Colonic mucosa (tissue), 4 donors: ENCODE results near the gene ZDHHC18. TPM values are rescaled to one million over a fixed set of nuclear protein-coding genes. Genes with fewer than 3 reads are reported as not detected.

Experiments used
- DNase-seq: peaks from one replicate; pipeline ENCODE4 v3.0.0-alpha.2; 2020
- H3K27ac ChIP-seq: fragments of 200-600 bp; one replicate; pipeline ENCODE4 v1.8.0; 2021
- H3K27me3 ChIP-seq: fragments of 200-600 bp; one replicate; pipeline ENCODE4 v1.8.0; 2021
- H3K36me3 ChIP-seq: fragments of 200-600 bp; one replicate; pipeline ENCODE4 v1.8.0; 2021
- H3K4me1 ChIP-seq: fragments of 200-600 bp; one replicate; pipeline ENCODE4 v1.8.0; 2021; ENCODE audit warnings: mild to moderate bottlenecking
- H3K4me3 ChIP-seq: fragments of 200-600 bp; one replicate; pipeline ENCODE4 v1.8.0; 2021
- H3K9ac ChIP-seq, 2 donors: one replicate each; pipeline ENCODE4 v1.7.0; 2013; ENCODE audit warnings: control low read depth in 2 of 2, low read depth in 2 of 2, low read length in 2 of 2
- H3K9me3 ChIP-seq: fragments of 200-600 bp; one replicate; pipeline ENCODE4 v1.8.0; 2021
- intact Hi-C: fragments of 100-400 bp; cut with DNase I; formaldehyde crosslinking; loops from one replicate; pipeline ENCODE4 v1.14.1; 2022
- total RNA-seq, 2 donors: library from RNA; stranded (reverse); fragmentation: NEBNext Ultra II Directional in 1 of 2; extraction: Animal tissue kit (Norgen Biotek cat#: 25700) in 1 of 2; gene quantifications; one replicate each; pipeline ENCODE4 v1.2.1, GENCODE V29; 2021
- TF ChIP-seq, protein P1 (sequence below): fragments of 200-600 bp; IDR thresholded peaks from one replicate; pipeline ENCODE4 v1.8.0; 2022; ENCODE audit warnings: antibody characterized with exemption, mild to moderate bottlenecking
- donor health status: healthy.
- donor health status: DM: no; HTN: no; CAD: no.
- donor health status: DM: no; HTN: no; CAD: no.

ZDHHC18 gene
- total RNA-seq, 2 donors from 2014 or later, result 14.1 to 16.8 TPM

DNA sequence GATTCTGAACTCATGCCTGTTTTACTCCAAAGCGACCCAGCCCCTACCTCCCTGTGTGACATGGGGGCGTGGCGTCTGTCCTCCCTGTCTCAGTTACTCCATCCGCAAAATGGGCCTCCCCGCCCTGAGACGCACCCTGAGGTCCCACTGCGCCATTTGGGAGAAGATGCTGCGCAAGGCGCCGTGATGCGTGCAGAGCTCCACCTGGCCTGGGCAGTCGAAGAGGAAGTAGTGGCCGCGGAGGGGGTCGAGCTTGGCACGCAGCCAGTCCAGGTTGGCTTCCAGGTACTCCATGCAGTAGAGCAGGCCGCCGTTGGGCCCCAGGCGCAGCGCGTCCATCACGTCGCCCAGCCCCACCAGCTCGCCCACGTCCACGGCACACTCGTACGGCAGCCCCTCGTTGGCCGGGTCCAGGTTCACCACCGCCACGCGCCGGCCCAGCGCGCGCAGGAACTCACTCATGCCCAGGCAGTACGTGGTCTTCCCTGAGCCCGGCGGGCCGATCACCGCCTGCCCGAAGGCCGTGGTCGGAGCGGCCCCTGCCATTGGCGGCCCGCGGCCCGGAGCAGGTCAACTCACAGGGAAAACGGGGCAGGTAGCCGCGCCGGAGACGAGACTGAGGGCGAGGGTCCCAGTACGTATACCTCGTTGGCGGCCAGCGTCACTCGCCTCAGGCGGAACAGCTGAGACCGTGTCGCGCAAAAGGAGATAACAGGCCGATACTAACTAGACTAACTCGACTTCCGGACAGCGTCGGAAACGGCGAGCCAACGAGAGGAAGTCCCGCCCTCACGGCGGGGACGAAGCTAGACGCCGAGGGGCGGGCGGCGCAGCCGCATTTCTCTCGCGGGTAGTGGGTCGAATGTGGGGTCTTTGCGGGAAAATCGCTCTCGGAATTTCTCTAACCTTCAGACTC lies 63.3 kb downstream of the ZDHHC18 start, which contains the start of gene GPN2:
Gene GPN2, minus strand, starts transcription at position 733 of the 916 bp plus-strand sequence. Its CDS starts 187 bp downstream, at position 546.
- Histone ChIP-seq H3K9me3 (no peaks in the 10 kb centered on the region), H3K36me3 (peaks cover 24% of the 10 kb centered on the region), H3K4me3 (peak within 1 kb of the TSS; percentile 98), H3K9ac (peak within 1 kb of the TSS; percentile 96 to 97), H3K27me3 (no peaks in the 10 kb centered on the region), H3K27ac (peak within 1 kb of the TSS; percentile 92), H3K4me1 (peaks cover 8% of the 10 kb centered on the region)
- TF ChIP-seq, protein P1, sequence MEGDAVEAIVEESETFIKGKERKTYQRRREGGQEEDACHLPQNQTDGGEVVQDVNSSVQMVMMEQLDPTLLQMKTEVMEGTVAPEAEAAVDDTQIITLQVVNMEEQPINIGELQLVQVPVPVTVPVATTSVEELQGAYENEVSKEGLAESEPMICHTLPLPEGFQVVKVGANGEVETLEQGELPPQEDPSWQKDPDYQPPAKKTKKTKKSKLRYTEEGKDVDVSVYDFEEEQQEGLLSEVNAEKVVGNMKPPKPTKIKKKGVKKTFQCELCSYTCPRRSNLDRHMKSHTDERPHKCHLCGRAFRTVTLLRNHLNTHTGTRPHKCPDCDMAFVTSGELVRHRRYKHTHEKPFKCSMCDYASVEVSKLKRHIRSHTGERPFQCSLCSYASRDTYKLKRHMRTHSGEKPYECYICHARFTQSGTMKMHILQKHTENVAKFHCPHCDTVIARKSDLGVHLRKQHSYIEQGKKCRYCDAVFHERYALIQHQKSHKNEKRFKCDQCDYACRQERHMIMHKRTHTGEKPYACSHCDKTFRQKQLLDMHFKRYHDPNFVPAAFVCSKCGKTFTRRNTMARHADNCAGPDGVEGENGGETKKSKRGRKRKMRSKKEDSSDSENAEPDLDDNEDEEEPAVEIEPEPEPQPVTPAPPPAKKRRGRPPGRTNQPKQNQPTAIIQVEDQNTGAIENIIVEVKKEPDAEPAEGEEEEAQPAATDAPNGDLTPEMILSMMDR, result no peak
- intact Hi-C loops, result no loop called here
- peak; percentile 88 for DNase-seq

DNA sequence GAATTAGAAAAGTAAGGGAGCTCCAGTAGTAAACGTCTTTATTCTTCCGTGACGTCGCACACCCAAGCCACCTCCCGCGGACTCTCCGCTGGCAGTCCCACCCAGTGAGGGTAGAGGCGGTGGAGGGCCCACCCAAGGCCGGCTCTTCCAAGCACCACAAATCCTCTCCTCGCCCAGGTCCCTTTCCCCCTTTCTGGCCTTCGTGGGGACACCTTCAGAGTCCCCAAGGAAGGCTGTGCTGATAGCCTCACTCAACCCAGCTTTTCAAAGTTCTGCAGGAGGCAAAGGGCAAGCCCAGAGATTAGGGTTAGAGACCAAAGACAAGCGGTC lies 63.9 kb downstream of the ZDHHC18 start:
- Histone ChIP-seq H3K27ac (peak overlapping the region; percentile 92), H3K9me3 (no peaks in the 10 kb centered on the region), H3K9ac (peak overlapping the region; percentile 96 to 97), H3K4me3 (peak overlapping the region; percentile 98), H3K27me3 (no peaks in the 10 kb centered on the region), H3K36me3 (peaks cover 20% of the 10 kb centered on the region), H3K4me1 (peaks cover 8% of the 10 kb centered on the region)
- DNase-seq, result no peak
- intact Hi-C loops, result no loop called here
- TF ChIP-seq, protein P1, result no peak

DNA sequence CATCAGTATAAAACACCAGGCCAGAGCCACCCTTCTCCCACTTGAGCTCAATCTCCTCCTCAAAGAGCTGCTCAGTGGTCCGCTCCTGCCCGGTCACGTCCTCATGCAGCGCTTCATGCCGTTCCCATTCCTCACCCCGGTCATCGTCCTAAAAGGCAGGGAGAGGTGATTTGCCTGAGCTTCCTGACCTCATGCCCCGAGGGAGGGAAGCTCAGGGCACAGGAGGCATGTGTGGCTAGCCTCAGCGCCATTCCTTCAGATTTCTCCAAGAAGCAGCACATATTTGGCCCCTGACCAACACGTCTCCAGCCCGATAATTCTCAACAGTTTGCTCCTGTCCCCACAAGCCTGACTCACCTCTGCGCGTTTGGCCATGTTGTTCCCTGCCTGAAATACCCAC lies 67.8 kb downstream of the ZDHHC18 start:
- intact Hi-C loops, result no loop called here
- H3K27me3 ChIP-seq, result no peaks in the 10 kb centered on the region
- H3K4me1 ChIP-seq, result peaks cover 9% of the 10 kb centered on the region
- H3K9me3 ChIP-seq, result no peaks in the 10 kb centered on the region
- no peak for DNase-seq
- no peak overlapping the region for H3K9ac ChIP-seq
- H3K36me3 ChIP-seq, result peaks cover 19% of the 10 kb centered on the region
- no peak overlapping the region for H3K4me3 ChIP-seq
- no peak overlapping the region for H3K27ac ChIP-seq
- TF ChIP-seq, protein P1, result no peak

DNA sequence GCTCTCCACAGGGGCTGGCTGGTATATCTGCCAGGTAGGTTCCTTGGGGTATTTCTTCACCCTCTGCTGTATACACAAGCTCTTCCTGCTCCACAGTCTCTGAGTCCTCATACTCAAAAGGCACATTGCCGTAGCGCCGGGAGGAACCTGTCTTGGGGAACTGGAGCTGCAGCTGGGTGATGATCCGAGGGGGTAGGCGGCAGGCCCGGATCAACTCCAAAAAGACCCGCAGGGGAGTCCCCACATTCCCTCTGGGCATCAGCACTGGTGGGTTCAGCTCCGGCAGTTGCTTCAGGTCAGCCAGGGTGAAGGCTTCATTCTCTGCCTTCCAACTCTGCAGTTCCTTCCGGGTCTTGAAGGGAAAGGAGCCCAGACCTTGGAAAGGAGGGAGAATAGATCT lies 70.9 kb downstream of the ZDHHC18 start:
- no peak overlapping the region for H3K9ac ChIP-seq
- no peaks in the 10 kb centered on the region for H3K9me3 ChIP-seq
- DNase-seq, result no peak
- H3K27me3 ChIP-seq, result no peaks in the 10 kb centered on the region
- H3K27ac ChIP-seq, result no peak overlapping the region
- no peak overlapping the region for H3K4me3 ChIP-seq
- intact Hi-C loops, result no loop called here
- TF ChIP-seq, protein P1, result no peak
- H3K36me3 ChIP-seq, result peaks cover 18% of the 10 kb centered on the region
- peaks cover 10% of the 10 kb centered on the region for H3K4me1 ChIP-seq

DNA sequence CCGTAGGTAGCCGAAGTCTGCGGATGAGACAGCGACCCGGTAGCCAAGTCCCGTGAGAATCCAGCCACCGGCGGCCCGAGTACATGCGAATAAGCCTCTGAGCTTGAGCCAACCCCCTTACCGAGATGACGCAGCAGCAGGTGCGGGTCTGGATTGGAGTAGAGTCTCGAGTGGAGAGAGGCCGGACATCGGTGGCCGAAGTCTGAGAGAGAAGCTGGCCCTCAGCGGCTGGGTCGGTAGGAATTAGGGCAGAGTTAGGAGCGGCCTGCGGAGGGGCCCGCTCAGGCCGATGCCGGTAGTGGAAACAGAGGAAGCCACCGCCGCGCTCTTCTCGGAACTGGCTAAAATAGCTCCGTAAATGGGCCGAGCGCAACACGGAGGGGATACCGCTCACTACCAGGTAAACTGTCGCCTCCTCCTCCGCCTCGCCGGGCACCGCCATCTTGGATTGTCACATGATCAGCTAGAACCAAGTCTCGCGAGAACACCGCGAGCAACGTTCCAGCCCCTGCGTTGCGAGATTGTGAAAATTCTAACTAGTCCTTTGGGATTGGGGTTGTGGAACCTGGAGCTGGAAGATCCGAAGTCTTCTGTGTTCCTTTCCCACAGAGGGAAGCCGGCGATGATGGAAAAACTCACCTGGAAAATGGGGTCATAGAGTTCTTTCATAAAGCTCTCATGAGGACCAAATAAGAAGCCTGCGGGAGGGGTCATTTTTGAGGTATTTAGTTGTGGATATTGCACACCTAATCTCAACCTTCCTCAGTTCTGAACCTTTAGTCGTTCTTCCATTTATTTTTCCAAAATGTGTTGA lies 73.7 kb downstream of the ZDHHC18 start, which contains the start of gene GPATCH3:
Gene GPATCH3, minus strand, starts transcription at position 467 of the 814 bp plus-strand sequence. Its CDS starts 25 bp downstream, at position 442.
- Histone ChIP-seq H3K4me3 (peak within 1 kb of the TSS; percentile 97), H3K9ac (peak within 1 kb of the TSS; percentile 85 to 94), H3K27ac (peak within 1 kb of the TSS; percentile 82), H3K4me1 (peaks cover 10% of the 10 kb centered on the region), H3K9me3 (no peaks in the 10 kb centered on the region), H3K27me3 (no peaks in the 10 kb centered on the region), H3K36me3 (peaks cover 5% of the 10 kb centered on the region)
- TF ChIP-seq, protein P1, result no peak
- DNase-seq, result peak; percentile 94
- intact Hi-C loops, result no loop called here
